Measurements from ENCODE around the gene WWOX.

The WWOX gene

DNA sequence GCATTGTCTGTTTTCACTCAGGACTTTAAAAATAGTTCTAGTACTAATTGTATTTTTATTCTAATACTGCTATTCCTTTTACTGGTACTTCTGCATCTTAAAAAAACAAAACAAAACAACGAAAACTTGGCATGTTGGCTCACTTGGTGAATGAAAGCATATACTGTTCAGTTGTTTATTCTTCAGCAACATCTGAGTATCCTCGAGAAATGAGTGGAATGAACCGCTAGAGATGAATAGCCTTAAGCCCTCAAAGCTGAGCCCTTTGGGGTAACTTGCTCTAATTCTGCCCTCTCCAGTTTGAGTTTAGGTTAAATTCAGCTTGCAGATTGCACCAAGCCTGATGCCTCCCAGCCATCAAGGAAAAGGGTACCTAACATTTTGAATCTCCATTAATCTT, 126.5 kb downstream of the WWOX start:
- H3K9me3 ChIP-seq (ENCODE audit: insufficient read depth, low read length) = no peaks in the 10 kb centered on the region
- TF ChIP-seq SUZ12 (IDR thresholded peaks at IDR 0.05; ENCODE audit: extremely low read depth, insufficient read depth, insufficient read length) (no peak), YY1 (IDR thresholded peaks at IDR 0.05; ENCODE audit: insufficient read depth, insufficient read length) (no peak), ZNF274 (IDR thresholded peaks at IDR 0.05; ENCODE audit: low read depth, low read length) (no peak)
- H3K4me3 ChIP-seq (ENCODE audit: insufficient read length, low read depth) = no peak overlapping the region
- H3K36me3 ChIP-seq (ENCODE audit: insufficient read depth, insufficient read length, low read length) = no peaks in the 10 kb centered on the region
- H3K4me1 ChIP-seq (ENCODE audit: insufficient read depth, insufficient read length) = no peaks in the 10 kb centered on the region
- no peaks in the 10 kb centered on the region for H3K27me3 ChIP-seq (ENCODE audit: insufficient read depth, insufficient read length)
- no peak for DNase-seq (ENCODE audit: low read depth, low spot score)
- H3K9ac ChIP-seq (ENCODE audit: insufficient read length, low read depth) = no peak overlapping the region

DNA sequence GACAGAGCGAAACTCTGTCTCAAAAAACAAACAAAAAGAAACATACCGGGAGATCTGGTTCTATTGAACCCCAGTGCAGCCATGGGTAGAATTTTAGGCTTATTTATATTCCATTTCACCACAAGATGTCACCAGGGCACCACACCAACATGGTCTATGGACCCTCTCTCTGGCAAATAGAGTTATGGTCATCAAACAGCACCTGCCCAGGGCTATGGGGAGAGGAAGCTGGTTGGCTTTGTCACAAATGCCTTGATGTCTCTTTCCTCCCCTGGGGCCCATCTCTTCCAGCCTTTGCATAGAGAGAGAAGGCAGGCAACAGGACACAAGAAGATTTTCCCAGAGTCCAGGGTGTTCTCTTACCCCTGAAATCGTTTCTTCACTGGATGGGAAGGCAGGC, 128.4 kb downstream of the WWOX start:
- peak; percentile 15 for DNase-seq (ENCODE audit: low read depth, low spot score)
- H3K36me3 ChIP-seq (ENCODE audit: insufficient read depth, insufficient read length, low read length) = no peaks in the 10 kb centered on the region
- no peak for TF ChIP-seq YY1 (IDR thresholded peaks at IDR 0.05; ENCODE audit: insufficient read depth, insufficient read length)
- TF ChIP-seq SUZ12 (IDR thresholded peaks at IDR 0.05; ENCODE audit: extremely low read depth, insufficient read depth, insufficient read length) = no peak
- no peak for TF ChIP-seq ZNF274 (IDR thresholded peaks at IDR 0.05; ENCODE audit: low read depth, low read length)

DNA sequence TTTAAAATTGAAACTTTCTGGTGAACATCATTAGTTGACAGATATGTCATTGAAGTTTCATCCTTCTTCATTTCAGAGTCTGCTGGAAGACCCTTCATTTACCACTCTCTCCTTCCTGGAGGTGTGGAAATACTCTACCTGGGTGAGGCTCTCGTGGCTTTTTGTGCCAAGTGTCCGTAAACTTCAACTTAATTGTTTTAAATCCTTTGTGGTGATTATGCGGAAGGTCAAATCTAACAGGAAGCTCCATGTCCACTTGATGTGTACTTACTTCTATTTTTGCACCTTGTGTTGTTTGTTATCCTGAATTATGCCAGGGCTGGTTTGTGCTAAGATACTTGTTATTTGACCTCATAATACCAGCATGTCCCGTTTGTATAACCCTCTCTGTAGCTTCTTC, 129.2 kb downstream of the WWOX start:
- Histone ChIP-seq H3K9me3 (ENCODE audit: insufficient read depth, low read length) (no peaks in the 10 kb centered on the region), H3K27me3 (ENCODE audit: insufficient read depth, insufficient read length) (no peaks in the 10 kb centered on the region), H3K36me3 (ENCODE audit: insufficient read depth, insufficient read length, low read length) (no peaks in the 10 kb centered on the region), H3K4me3 (ENCODE audit: insufficient read length, low read depth) (no peak overlapping the region), H3K9ac (ENCODE audit: insufficient read length, low read depth) (no peak overlapping the region), H3K4me1 (ENCODE audit: insufficient read depth, insufficient read length) (no peaks in the 10 kb centered on the region)
- no peak for DNase-seq (ENCODE audit: low read depth, low spot score)
- TF ChIP-seq YY1 (IDR thresholded peaks at IDR 0.05; ENCODE audit: insufficient read depth, insufficient read length) (no peak), ZNF274 (IDR thresholded peaks at IDR 0.05; ENCODE audit: low read depth, low read length) (no peak), SUZ12 (IDR thresholded peaks at IDR 0.05; ENCODE audit: extremely low read depth, insufficient read depth, insufficient read length) (no peak)

More for the DNA sequence above, 128.4 kb downstream of the WWOX start:
- no peaks in the 10 kb centered on the region for H3K4me1 ChIP-seq (ENCODE audit: insufficient read depth, insufficient read length)
- H3K9ac ChIP-seq (ENCODE audit: insufficient read length, low read depth) = no peak overlapping the region
- H3K4me3 ChIP-seq (ENCODE audit: insufficient read length, low read depth) = no peak overlapping the region
- no peaks in the 10 kb centered on the region for H3K27me3 ChIP-seq (ENCODE audit: insufficient read depth, insufficient read length)
- H3K9me3 ChIP-seq (ENCODE audit: insufficient read depth, low read length) = no peaks in the 10 kb centered on the region

DNA sequence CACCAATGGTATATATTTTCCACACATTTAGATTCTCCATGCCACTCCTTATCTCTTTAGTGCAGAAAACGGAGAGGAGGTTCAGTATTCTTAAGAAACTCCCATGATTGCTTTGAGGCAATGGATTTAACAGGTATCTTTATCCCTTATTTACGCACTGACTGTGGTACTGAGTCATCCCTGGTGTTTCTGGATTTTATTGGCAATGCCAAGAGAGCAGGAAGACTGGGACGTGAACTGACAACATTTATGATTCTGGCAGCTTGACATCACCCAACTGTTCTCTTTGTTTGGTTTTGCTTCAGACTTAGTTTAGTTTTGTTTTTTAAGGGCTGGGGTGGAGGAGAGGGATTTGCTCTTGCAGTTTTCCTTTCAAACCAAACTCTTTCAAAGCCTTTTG, 131.4 kb downstream of the WWOX start:
- H3K36me3 ChIP-seq (ENCODE audit: insufficient read depth, insufficient read length, low read length) = no peaks in the 10 kb centered on the region
- no peak for DNase-seq (ENCODE audit: low read depth, low spot score)

DNA sequence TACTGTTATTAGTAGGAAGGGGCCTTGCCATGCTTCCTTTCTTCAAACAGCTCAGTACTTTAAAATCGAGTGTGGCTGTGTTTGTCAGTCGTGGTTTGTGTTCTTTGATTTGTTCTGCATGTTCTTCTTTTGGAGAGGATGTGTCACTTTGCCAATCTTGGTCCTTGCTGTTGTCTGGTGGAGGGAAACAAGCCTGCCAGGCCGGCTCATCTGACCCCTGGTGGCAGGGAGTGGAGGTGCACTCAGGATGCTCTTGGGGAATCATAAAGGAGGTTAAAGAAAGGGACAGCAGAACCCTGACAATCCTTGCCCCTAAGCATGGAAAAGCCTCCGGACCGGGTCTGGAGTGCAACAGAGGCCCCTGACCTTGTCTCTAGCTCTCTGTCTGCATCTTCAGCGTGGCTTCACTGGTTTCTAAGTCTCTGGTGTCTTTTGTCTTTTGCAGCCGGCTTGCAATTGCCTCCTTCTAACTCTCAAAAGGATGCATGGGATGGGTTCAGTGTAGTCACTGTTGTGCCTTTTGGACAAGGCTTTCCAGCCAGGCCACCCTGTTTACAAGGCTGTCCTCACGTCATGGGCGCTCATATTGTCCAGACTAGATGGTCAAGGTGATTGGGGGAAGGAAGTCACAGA, 135.8 kb downstream of the WWOX start:
- Histone ChIP-seq H3K9ac (ENCODE audit: insufficient read length, low read depth) (no peak overlapping the region), H3K9me3 (ENCODE audit: insufficient read depth, low read length) (no peaks in the 10 kb centered on the region), H3K4me1 (ENCODE audit: insufficient read depth, insufficient read length) (no peaks in the 10 kb centered on the region), H3K27me3 (ENCODE audit: insufficient read depth, insufficient read length) (no peaks in the 10 kb centered on the region), H3K4me3 (ENCODE audit: insufficient read length, low read depth) (no peak overlapping the region), H3K36me3 (ENCODE audit: insufficient read depth, insufficient read length, low read length) (no peaks in the 10 kb centered on the region)
- peak; percentile 70 for DNase-seq (ENCODE audit: low read depth, low spot score)
- TF ChIP-seq SUZ12 (IDR thresholded peaks at IDR 0.05; ENCODE audit: extremely low read depth, insufficient read depth, insufficient read length) = no peak
- no peak for TF ChIP-seq ZNF274 (IDR thresholded peaks at IDR 0.05; ENCODE audit: low read depth, low read length)
- TF ChIP-seq YY1 (IDR thresholded peaks at IDR 0.05; ENCODE audit: insufficient read depth, insufficient read length) = no peak

More for the DNA sequence above, 131.4 kb downstream of the WWOX start:
- Histone ChIP-seq H3K27me3 (ENCODE audit: insufficient read depth, insufficient read length) (no peaks in the 10 kb centered on the region), H3K9ac (ENCODE audit: insufficient read length, low read depth) (no peak overlapping the region), H3K9me3 (ENCODE audit: insufficient read depth, low read length) (no peaks in the 10 kb centered on the region), H3K4me3 (ENCODE audit: insufficient read length, low read depth) (no peak overlapping the region), H3K4me1 (ENCODE audit: insufficient read depth, insufficient read length) (no peaks in the 10 kb centered on the region)
- TF ChIP-seq SUZ12 (IDR thresholded peaks at IDR 0.05; ENCODE audit: extremely low read depth, insufficient read depth, insufficient read length) (no peak), ZNF274 (IDR thresholded peaks at IDR 0.05; ENCODE audit: low read depth, low read length) (no peak), YY1 (IDR thresholded peaks at IDR 0.05; ENCODE audit: insufficient read depth, insufficient read length) (no peak)

DNA sequence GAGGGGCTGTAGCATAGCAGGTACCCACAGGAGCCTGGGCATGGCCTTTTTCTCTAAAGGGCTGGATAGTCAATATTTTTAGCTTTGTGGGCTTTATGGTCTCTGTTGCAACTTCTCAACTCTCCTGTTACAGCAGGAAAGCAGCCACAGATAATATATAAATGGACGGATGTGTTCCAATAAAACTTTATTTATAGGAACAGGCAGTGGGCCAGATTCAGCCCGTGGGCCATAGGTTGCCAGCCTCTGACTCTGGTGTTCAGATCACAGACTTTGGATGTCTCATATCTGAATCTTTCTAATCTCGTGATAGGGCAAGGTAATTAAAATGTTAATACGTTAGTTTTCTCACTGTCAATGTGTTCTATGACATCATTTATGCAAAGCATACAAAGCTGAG, 136.4 kb downstream of the WWOX start:
- H3K4me3 ChIP-seq (ENCODE audit: insufficient read length, low read depth) = no peak overlapping the region
- no peak for DNase-seq (ENCODE audit: low read depth, low spot score)
- no peak overlapping the region for H3K9ac ChIP-seq (ENCODE audit: insufficient read length, low read depth)
- no peaks in the 10 kb centered on the region for H3K4me1 ChIP-seq (ENCODE audit: insufficient read depth, insufficient read length)
- H3K36me3 ChIP-seq (ENCODE audit: insufficient read depth, insufficient read length, low read length) = no peaks in the 10 kb centered on the region
- no peaks in the 10 kb centered on the region for H3K9me3 ChIP-seq (ENCODE audit: insufficient read depth, low read length)
- TF ChIP-seq ZNF274 (IDR thresholded peaks at IDR 0.05; ENCODE audit: low read depth, low read length) (no peak), SUZ12 (IDR thresholded peaks at IDR 0.05; ENCODE audit: extremely low read depth, insufficient read depth, insufficient read length) (no peak), YY1 (IDR thresholded peaks at IDR 0.05; ENCODE audit: insufficient read depth, insufficient read length) (no peak)
- H3K27me3 ChIP-seq (ENCODE audit: insufficient read depth, insufficient read length) = no peaks in the 10 kb centered on the region

DNA sequence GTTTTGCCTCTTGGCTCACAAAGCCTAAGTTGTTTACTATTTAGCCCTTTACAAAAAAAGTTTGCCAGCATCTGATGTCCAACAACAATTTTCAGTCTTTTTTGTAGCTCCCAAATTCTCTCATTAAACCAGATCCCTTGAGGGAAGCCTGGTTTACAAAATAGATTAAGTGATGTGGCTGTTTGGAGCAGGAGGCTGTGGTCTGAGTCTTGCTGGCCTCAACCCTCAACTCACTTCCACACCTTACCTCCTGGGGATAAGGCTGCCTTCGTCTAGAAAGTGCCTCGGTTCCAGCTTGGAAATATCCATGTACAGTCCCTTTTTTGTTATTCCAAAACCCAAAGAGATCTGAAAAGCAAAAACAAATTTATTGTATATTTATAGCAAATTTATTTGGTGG, 138.4 kb downstream of the WWOX start:
- no peaks in the 10 kb centered on the region for H3K27me3 ChIP-seq (ENCODE audit: insufficient read depth, insufficient read length)
- no peak overlapping the region for H3K4me3 ChIP-seq (ENCODE audit: insufficient read length, low read depth)
- DNase-seq (ENCODE audit: low read depth, low spot score) = no peak
- no peak for TF ChIP-seq ZNF274 (IDR thresholded peaks at IDR 0.05; ENCODE audit: low read depth, low read length)
- no peak overlapping the region for H3K9ac ChIP-seq (ENCODE audit: insufficient read length, low read depth)
- no peaks in the 10 kb centered on the region for H3K9me3 ChIP-seq (ENCODE audit: insufficient read depth, low read length)
- H3K36me3 ChIP-seq (ENCODE audit: insufficient read depth, insufficient read length, low read length) = no peaks in the 10 kb centered on the region
- H3K4me1 ChIP-seq (ENCODE audit: insufficient read depth, insufficient read length) = no peaks in the 10 kb centered on the region

Data from NT2/D1 (cell line).